ENCODE data around the gene SAMHD1.
"Not testable (repeated sequence)": the region's sequence is repeated elsewhere in the genome, so short reads cannot be mapped to it uniquely, and the experiment has no call there.

Gene SAMHD1

DNA sequence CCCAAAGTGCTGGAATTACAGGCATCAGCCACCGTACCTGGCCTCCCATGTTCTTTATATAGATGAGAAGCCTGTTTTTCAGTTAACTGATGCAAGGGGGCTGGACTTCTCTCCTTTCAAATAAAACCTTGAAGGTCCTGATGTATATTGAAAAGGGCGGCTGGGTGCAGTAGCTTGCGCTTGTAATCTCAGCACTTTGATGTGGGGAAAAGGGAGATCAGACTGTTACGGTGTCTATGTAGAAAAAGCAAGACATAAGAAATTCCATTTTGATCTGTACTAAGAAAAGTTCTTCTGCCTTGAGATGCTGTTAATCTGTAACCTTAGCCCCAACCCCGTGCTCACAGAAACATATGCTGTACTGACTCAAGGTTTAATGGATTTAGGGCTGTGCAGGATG lies 16.1 kb upstream of the SAMHD1 start:
- no peak overlapping the region for H2BK120ac ChIP-seq (ENCODE audit: low read depth, low read length)
- H3K4ac ChIP-seq (ENCODE audit: low read depth, low read length), result no peak overlapping the region
- no peaks in the 10 kb centered on the region for H3K4me1 ChIP-seq (ENCODE audit: control insufficient read depth, low read depth, low read length)
- no peak overlapping the region for H2BK5ac ChIP-seq (ENCODE audit: low read length)
- H3K79me2 ChIP-seq (ENCODE audit: control insufficient read depth, insufficient read depth, low read length), result no peaks in the 10 kb centered on the region
- H3K27me3 ChIP-seq (ENCODE audit: insufficient read depth, low read length, poor library complexity), result no peaks in the 10 kb centered on the region
- H3K27ac ChIP-seq (ENCODE audit: low read depth, low read length), result no peak overlapping the region
- DNase-seq, result no peak
- no peak overlapping the region for H3K56ac ChIP-seq (ENCODE audit: low read length)
- no peak overlapping the region for H2BK15ac ChIP-seq (replicated peaks; ENCODE audit: low read depth)
- no peak overlapping the region for H2AK5ac ChIP-seq (ENCODE audit: low read length)
- no peak overlapping the region for H4K8ac ChIP-seq (ENCODE audit: low read depth, low read length)
- WGBS (ENCODE audit: extremely low coverage, insufficient coverage, low lambda C conversion rate), result no CpG with 5 or more reads among the region's 5 CpGs
- no peak overlapping the region for H3K4me3 ChIP-seq (ENCODE audit: low read length)
- no peaks in the 10 kb centered on the region for H3K79me1 ChIP-seq (ENCODE audit: low read length)
- no peaks in the 10 kb centered on the region for H3K36me3 ChIP-seq (ENCODE audit: control insufficient read depth, insufficient read depth, low read length)
- no peak overlapping the region for H3K9ac ChIP-seq (ENCODE audit: low read length)
- H3K4me2 ChIP-seq (ENCODE audit: low read length), result no peak overlapping the region
- H3K18ac ChIP-seq (ENCODE audit: low read length), result no peak overlapping the region
- H4K5ac ChIP-seq (ENCODE audit: low read length), result no peak overlapping the region
- H3K23ac ChIP-seq (ENCODE audit: low read length), result no peak overlapping the region

- H3K56ac ChIP-seq (ENCODE audit: low read length); H3K79me2 ChIP-seq (ENCODE audit: control insufficient read depth, insufficient read depth, low read length); H4K5ac ChIP-seq (ENCODE audit: low read length); H2BK120ac ChIP-seq (ENCODE audit: low read depth, low read length); H2BK5ac ChIP-seq (ENCODE audit: low read length); H3K4ac ChIP-seq (ENCODE audit: low read depth, low read length); DNase-seq; H4K8ac ChIP-seq (ENCODE audit: low read depth, low read length); H3K9ac ChIP-seq (ENCODE audit: low read length); H3K36me3 ChIP-seq (ENCODE audit: control insufficient read depth, insufficient read depth, low read length); H3K4me2 ChIP-seq (ENCODE audit: low read length); H3K4me3 ChIP-seq (ENCODE audit: low read length); H3K23ac ChIP-seq (ENCODE audit: low read length); H3K27me3 ChIP-seq (ENCODE audit: insufficient read depth, low read length, poor library complexity); H3K27ac ChIP-seq (ENCODE audit: low read depth, low read length); H2BK15ac ChIP-seq (replicated peaks; ENCODE audit: low read depth); H2AK5ac ChIP-seq (ENCODE audit: low read length); H3K4me1 ChIP-seq (ENCODE audit: control insufficient read depth, low read depth, low read length); H3K18ac ChIP-seq (ENCODE audit: low read length); H3K79me1 ChIP-seq (ENCODE audit: low read length): not testable (repeated sequence)
- WGBS (ENCODE audit: extremely low coverage, insufficient coverage, low lambda C conversion rate), result no CpG with 5 or more reads among the region's 3 CpGs
Observed at GRCh38 chr20:36966965-36967364, 15.5 kb upstream of the SAMHD1 start.

- not testable (repeated sequence) for H3K79me2 ChIP-seq (ENCODE audit: control insufficient read depth, insufficient read depth, low read length); H3K4me2 ChIP-seq (ENCODE audit: low read length); H3K56ac ChIP-seq (ENCODE audit: low read length); H3K36me3 ChIP-seq (ENCODE audit: control insufficient read depth, insufficient read depth, low read length); H3K27me3 ChIP-seq (ENCODE audit: insufficient read depth, low read length, poor library complexity); H3K4me3 ChIP-seq (ENCODE audit: low read length); H2BK120ac ChIP-seq (ENCODE audit: low read depth, low read length); H3K4ac ChIP-seq (ENCODE audit: low read depth, low read length); H3K27ac ChIP-seq (ENCODE audit: low read depth, low read length); H3K79me1 ChIP-seq (ENCODE audit: low read length); H4K5ac ChIP-seq (ENCODE audit: low read length); H3K4me1 ChIP-seq (ENCODE audit: control insufficient read depth, low read depth, low read length); H2BK5ac ChIP-seq (ENCODE audit: low read length); H3K18ac ChIP-seq (ENCODE audit: low read length); H2BK15ac ChIP-seq (replicated peaks; ENCODE audit: low read depth); H3K23ac ChIP-seq (ENCODE audit: low read length); H3K9ac ChIP-seq (ENCODE audit: low read length); DNase-seq; H4K8ac ChIP-seq (ENCODE audit: low read depth, low read length); H2AK5ac ChIP-seq (ENCODE audit: low read length)
- WGBS (ENCODE audit: extremely low coverage, insufficient coverage, low lambda C conversion rate), result no CpG with 5 or more reads among the region's 9 CpGs
Observed at GRCh38 chr20:36962354-36962941, 10.9 kb upstream of the SAMHD1 start.

- Histone ChIP-seq H2BK15ac (replicated peaks; ENCODE audit: low read depth) (no peak overlapping the region), H3K4me2 (ENCODE audit: low read length) (no peak overlapping the region), H3K36me3 (ENCODE audit: control insufficient read depth, insufficient read depth, low read length) (no peaks in the 10 kb centered on the region), H3K9ac (ENCODE audit: low read length) (no peak overlapping the region), H3K79me1 (ENCODE audit: low read length) (no peaks in the 10 kb centered on the region), H2BK5ac (ENCODE audit: low read length) (no peak overlapping the region), H3K56ac (ENCODE audit: low read length) (no peak overlapping the region), H3K23ac (ENCODE audit: low read length) (no peak overlapping the region), H3K4ac (ENCODE audit: low read depth, low read length) (no peak overlapping the region), H3K27me3 (ENCODE audit: insufficient read depth, low read length, poor library complexity) (no peaks in the 10 kb centered on the region), H3K79me2 (ENCODE audit: control insufficient read depth, insufficient read depth, low read length) (no peaks in the 10 kb centered on the region), H3K4me1 (ENCODE audit: control insufficient read depth, low read depth, low read length) (no peaks in the 10 kb centered on the region), H4K5ac (ENCODE audit: low read length) (no peak overlapping the region), H2BK120ac (ENCODE audit: low read depth, low read length) (no peak overlapping the region), H3K18ac (ENCODE audit: low read length) (no peak overlapping the region), H4K8ac (ENCODE audit: low read depth, low read length) (no peak overlapping the region), H2AK5ac (ENCODE audit: low read length) (no peak overlapping the region), H3K27ac (ENCODE audit: low read depth, low read length) (no peak overlapping the region), H3K4me3 (ENCODE audit: low read length) (no peak overlapping the region)
- WGBS (ENCODE audit: extremely low coverage, insufficient coverage, low lambda C conversion rate), result no CpG with 5 or more reads among the region's 4 CpGs
- no peak for DNase-seq
Observed at GRCh38 chr20:36959242-36959641, 7.7 kb upstream of the SAMHD1 start.

- H2BK15ac ChIP-seq (replicated peaks; ENCODE audit: low read depth), result no peak overlapping the region
- no peak overlapping the region for H3K23ac ChIP-seq (ENCODE audit: low read length)
- H3K18ac ChIP-seq (ENCODE audit: low read length), result no peak overlapping the region
- no peak overlapping the region for H2BK5ac ChIP-seq (ENCODE audit: low read length)
- DNase-seq, result no peak
- H4K5ac ChIP-seq (ENCODE audit: low read length), result no peak overlapping the region
- H3K4me2 ChIP-seq (ENCODE audit: low read length), result no peak overlapping the region
- H3K36me3 ChIP-seq (ENCODE audit: control insufficient read depth, insufficient read depth, low read length), result no peaks in the 10 kb centered on the region
- no peak overlapping the region for H2AK5ac ChIP-seq (ENCODE audit: low read length)
- H3K4me1 ChIP-seq (ENCODE audit: control insufficient read depth, low read depth, low read length), result no peaks in the 10 kb centered on the region
- no peak overlapping the region for H3K4ac ChIP-seq (ENCODE audit: low read depth, low read length)
- H4K8ac ChIP-seq (ENCODE audit: low read depth, low read length), result no peak overlapping the region
- H2BK120ac ChIP-seq (ENCODE audit: low read depth, low read length), result no peak overlapping the region
- no peak overlapping the region for H3K56ac ChIP-seq (ENCODE audit: low read length)
- H3K27me3 ChIP-seq (ENCODE audit: insufficient read depth, low read length, poor library complexity), result no peaks in the 10 kb centered on the region
- H3K4me3 ChIP-seq (ENCODE audit: low read length), result no peak overlapping the region
- no CpG with 5 or more reads among the region's 10 CpGs for WGBS (ENCODE audit: extremely low coverage, insufficient coverage, low lambda C conversion rate)
- H3K79me1 ChIP-seq (ENCODE audit: low read length), result no peaks in the 10 kb centered on the region
- H3K27ac ChIP-seq (ENCODE audit: low read depth, low read length), result no peak overlapping the region
- no peak overlapping the region for H3K9ac ChIP-seq (ENCODE audit: low read length)
- no peaks in the 10 kb centered on the region for H3K79me2 ChIP-seq (ENCODE audit: control insufficient read depth, insufficient read depth, low read length)
Observed at GRCh38 chr20:36957875-36958667, 6.6 kb upstream of the SAMHD1 start.

Measured in mesendoderm (in vitro differentiated cells).